HG02870 (cell line): ENCODE results near the gene CMIP.

Source experiments
- ATAC-seq: cut with Tn5 transposase; IDR thresholded peaks from one replicate; pipeline ENCODE4 v1.9.1; 2021; ENCODE audit warnings: mild to moderate bottlenecking, moderate library complexity; ENCODE audit not compliant: unreplicated experiment

Gene CMIP

GRCh38 chr16:81527477-81528178, 83.0 kb downstream of the CMIP start:
- no peak for ATAC-seq

- no peak for ATAC-seq
These were observed 83.6 kb downstream of the CMIP start for GRCh38 chr16:81528256-81528655.

- ATAC-seq, result no peak
These were observed 85.7 kb downstream of the CMIP start for GRCh38 chr16:81530296-81530721.

GRCh38 chr16:81530814-81531213, 86.2 kb downstream of the CMIP start:
- ATAC-seq, result no peak

GRCh38 chr16:81531419-81531821, 86.8 kb downstream of the CMIP start:
- ATAC-seq, result no peak

- ATAC-seq, result no peak
These were observed 88.0 kb downstream of the CMIP start for GRCh38 chr16:81532491-81533174.

- ATAC-seq, result no peak
These were observed 88.5 kb downstream of the CMIP start for GRCh38 chr16:81533175-81533507.

GRCh38 chr16:81535679-81536360, 91.2 kb downstream of the CMIP start:
- ATAC-seq, result no peak

GRCh38 chr16:81536648-81537047, 92.0 kb downstream of the CMIP start:
- ATAC-seq, result no peak

GRCh38 chr16:81537721-81538561, 93.3 kb downstream of the CMIP start:
- no peak for ATAC-seq

GRCh38 chr16:81539009-81539758, 94.6 kb downstream of the CMIP start:
- no peak for ATAC-seq

GRCh38 chr16:81539759-81540472, 95.3 kb downstream of the CMIP start:
- no peak for ATAC-seq

GRCh38 chr16:81541314-81541713, 96.7 kb downstream of the CMIP start:
- ATAC-seq, result no peak

- ATAC-seq, result no peak
These were observed 98.3 kb downstream of the CMIP start for GRCh38 chr16:81542609-81543570.

- ATAC-seq, result no peak
These were observed 99.0 kb downstream of the CMIP start for GRCh38 chr16:81543571-81543970.

GRCh38 chr16:81544261-81544660, 99.7 kb downstream of the CMIP start:
- ATAC-seq, result no peak

GRCh38 chr16:81544700-81545271, 100.2 kb downstream of the CMIP start:
- no peak for ATAC-seq

GRCh38 chr16:81545470-81546250, 101.1 kb downstream of the CMIP start:
- ATAC-seq, result no peak
